Stimulated activated CD4-positive, alpha-beta T cell treated with anti-CD3 and anti-CD28 coated beads, Interleukin-2, amount 100 ng/mL, for 4 hours (primary cell): ENCODE measurements around the gene ST8SIA6.

Experiments
- DNase-seq: peaks from one replicate; pipeline ENCODE4 v3.0.0-alpha.2; 2020; ENCODE audit warnings: low read depth

Gene ST8SIA6

DNA sequence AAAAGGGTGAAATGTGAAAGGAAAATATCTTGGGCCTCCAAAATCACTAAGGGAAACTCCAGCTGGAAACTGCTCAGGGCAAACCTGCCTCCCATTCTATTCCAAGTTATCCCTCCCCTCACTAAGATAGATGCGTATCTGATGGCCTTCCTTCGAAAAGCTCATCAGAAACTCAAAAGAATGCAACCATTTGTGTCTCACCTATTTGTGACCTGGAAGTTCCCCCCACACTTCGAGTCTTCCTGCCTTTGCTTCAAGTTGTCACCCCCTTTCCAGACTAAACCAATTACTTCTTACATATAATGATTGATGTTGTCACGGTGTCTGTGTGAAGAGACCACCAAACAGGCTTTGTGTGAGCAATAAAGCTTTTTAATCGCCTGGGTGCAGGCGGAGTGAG, 69.3 kb downstream of the ST8SIA6 start:
- no peak for DNase-seq

DNA sequence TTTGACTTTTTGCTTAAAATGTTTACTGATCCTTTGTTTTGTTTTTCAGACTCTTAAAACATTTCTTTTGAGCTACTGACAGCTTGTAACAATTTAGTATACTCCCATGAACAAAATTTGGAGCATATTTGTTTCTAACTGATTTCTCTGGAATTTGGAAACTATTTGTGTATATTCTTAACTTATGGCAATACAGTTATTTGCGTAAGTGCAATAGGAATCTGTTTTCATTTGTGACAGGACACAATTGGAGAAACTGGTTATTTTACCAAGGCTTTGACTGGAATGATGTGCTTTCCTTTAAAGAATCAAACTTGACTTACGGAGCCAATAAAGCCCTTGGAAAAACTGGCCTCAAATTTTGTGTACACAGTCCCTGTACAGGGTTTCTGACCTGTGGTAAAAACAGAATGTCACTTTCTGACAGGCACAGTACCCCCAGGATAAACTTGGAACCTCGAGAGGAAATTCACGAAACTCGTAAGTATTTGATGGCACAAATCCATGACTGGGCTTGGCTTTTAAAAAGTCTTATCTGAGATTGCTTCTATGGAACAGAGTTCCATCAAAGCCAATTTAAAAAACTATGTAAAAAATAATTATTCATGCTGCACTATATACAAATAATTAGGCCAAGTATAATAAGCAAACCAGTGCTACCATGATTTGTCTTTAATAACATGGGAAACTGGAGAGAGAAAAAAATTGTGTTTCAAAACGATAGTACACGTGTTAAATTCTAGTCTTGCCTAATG, 70.4 kb downstream of the ST8SIA6 start:
- no peak for DNase-seq

GRCh38 chr10:17381502-17382142, 72.8 kb downstream of the ST8SIA6 start:
- DNase-seq, result no peak

DNA sequence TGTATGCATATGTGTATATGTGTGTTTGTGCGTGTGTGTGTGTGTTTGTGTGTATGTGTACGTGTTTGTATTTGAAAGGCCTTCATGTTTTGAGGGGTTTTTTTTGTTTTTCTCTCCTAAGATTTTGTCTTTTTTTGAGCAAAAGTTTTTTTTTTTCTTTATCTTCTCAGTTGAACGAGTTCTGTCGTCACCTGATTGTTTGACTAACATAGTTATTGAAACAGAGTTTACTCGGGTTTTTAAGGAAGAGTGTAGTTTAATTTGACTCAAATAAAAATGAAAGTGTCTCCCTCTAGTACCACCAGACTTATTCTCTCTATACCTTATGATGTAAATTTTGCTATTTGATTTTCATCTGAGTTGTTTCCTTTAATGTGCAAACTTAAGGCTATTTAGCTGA, 73.5 kb downstream of the ST8SIA6 start:
- no peak for DNase-seq

DNA sequence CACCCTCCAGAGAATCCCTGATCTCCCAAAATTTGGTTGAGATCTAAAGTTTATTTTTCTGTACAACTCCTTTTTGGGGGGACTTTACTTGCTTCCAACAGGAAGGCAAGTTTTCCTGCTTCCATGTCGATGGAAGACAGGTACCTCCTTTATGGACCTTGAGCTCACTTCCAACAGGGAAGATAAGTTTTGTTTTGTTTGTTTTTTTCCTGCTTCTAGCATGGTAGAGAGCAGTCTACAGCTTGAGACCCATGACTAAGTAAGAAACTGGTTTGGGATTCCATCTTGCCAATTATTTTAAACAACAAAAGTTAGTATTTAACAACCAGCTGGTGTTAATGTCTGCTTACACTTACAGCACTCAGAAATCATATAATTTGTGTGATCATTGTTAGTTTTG, 74.4 kb downstream of the ST8SIA6 start:
- DNase-seq, result no peak

DNA sequence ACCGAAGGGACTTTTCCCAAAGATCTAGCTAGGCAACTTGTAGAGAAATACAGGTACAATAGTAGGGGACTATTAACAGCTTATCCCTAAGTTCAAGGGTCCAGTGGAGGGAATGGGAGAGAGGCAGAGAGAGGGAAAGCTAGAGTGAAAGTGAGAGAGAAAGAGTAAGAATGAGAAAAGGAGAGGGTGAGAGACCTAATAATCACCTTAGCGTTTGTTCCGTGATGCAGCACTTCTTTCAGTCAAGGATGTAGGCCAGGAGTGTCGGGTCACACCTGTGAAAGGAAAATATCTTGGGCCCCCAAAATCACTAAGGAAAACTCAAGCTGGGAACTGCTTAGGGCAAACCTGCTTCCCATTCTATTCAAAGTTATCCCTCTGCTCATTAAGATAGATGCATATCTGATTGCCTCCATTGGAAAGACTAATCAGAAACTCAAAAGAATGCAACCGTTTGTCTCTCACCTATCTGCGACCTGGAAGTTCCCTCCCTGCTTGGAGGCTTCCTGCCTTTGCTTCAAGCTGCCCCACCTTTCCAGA, 75.2 kb downstream of the ST8SIA6 start:
- no peak for DNase-seq

- DNase-seq, result peak; percentile 7
Measured at GRCh38 chr10:17375936-17376584, 78.3 kb downstream of the ST8SIA6 start.

DNA sequence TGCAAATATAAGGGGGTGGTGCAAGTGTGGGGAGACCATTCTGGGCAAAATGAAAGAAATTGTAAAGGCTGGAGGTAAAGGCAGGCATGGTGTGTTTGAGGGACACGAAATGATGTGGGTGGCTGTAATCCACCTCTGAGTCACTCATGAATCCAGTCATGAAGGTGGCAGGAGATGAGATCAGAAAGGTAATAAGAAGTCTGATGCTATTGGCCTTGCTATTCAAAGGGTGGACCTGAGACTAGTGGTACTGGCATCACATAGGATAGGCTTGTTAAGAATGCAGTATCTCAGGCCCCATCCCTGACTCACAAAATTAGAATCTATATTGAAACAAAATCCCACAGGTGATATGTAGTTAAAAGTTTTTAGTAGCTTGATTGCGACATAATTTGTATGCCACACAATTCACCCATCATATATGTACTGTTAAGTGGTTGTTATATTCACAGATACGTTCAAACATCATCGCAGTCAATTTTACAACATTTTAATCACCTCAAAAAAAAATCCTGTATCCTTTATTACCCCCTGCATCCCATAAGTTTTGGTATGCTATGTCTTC, 85.6 kb downstream of the ST8SIA6 start:
- no peak for DNase-seq

GRCh38 chr10:17366705-17367104, 87.7 kb downstream of the ST8SIA6 start:
- no peak for DNase-seq

DNA sequence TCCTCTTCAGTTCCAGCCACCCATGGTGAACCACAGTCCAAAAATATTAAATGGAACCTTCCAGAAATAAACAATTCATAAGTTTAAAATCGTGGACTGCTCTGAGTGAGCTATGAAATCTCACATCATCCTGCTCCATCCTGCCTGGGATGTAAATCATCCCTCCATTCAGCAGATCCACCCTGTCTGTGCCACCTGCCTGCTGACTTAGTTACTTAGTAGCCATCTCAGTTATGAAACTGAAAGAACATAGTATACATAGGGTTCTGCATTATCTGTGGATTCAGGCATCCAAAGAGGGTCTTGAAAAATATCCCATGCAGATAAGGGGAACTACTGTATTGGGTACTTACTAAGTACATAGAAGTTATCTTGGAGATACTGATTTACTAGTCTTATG, 89.0 kb downstream of the ST8SIA6 start:
- DNase-seq, result no peak

- no peak for DNase-seq
Measured at GRCh38 chr10:17358461-17358860, 95.9 kb downstream of the ST8SIA6 start.

DNA sequence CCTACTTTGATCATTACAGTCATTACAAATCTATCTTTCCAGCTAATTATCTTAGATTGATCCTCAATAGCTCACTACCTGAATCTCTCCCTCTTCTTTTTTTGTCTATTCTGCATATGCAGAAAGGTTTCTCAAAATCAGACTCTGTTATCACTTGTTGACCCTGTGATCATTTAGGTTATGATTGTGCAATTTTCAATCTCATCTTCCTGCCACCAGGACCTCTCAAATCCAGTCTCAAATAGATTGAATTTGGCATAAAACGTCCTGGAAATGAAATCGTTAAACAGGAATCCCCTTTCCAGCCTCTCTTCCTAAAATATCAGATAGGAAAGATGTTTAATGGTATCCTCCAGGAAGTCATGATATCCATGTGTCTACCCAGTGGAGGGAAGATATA, 96.6 kb downstream of the ST8SIA6 start:
- no peak for DNase-seq

- no peak for DNase-seq
Measured at GRCh38 chr10:17356820-17357219, 97.6 kb downstream of the ST8SIA6 start.

GRCh38 chr10:17354781-17355180, 99.6 kb downstream of the ST8SIA6 start:
- no peak for DNase-seq

- DNase-seq, result no peak
Measured at GRCh38 chr10:17353568-17354300, 100.7 kb downstream of the ST8SIA6 start.

- DNase-seq, result no peak
Measured at GRCh38 chr10:17352583-17352982, 101.8 kb downstream of the ST8SIA6 start.

DNA sequence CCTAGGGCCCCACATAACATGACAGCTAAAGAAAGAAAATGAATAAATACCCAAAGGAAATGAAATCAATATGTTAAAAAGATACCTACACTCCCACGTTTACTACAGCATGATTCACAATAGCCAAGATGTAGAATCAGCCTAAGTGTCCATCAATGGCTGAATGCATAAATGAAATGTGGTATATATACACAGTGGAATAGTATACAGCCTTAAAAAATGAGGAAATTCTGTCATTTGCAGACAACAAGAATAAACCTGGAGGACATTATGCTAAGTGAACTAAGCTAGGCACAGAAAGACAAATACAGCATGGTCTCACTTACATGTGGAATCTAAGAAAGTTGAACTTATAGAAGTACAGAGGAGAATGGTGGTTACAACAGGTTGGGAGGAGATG, 102.9 kb downstream of the ST8SIA6 start:
- DNase-seq, result no peak

DNA sequence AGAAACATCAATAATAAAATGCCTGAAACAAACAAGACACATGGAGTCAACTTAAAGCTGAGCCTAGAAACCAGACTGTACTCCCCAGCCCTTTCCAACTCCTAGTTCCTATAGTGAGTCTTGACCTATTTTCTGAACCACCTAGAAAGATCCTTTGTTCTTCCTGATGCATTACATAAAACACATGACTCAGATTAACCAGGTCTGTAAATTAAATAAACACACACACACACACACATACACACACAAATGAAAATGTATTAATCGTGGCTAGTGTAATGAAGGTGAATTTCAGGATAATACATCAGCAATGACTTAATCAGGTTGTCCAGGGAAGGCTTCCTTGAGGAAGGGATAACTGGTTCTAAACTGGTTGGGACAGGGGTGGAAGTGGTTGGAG, 104.7 kb downstream of the ST8SIA6 start:
- DNase-seq, result no peak

- no peak for DNase-seq
Measured at GRCh38 chr10:17348501-17349349, 105.7 kb downstream of the ST8SIA6 start.

- no peak for DNase-seq
Measured at GRCh38 chr10:17348011-17348500, 106.3 kb downstream of the ST8SIA6 start.

DNA sequence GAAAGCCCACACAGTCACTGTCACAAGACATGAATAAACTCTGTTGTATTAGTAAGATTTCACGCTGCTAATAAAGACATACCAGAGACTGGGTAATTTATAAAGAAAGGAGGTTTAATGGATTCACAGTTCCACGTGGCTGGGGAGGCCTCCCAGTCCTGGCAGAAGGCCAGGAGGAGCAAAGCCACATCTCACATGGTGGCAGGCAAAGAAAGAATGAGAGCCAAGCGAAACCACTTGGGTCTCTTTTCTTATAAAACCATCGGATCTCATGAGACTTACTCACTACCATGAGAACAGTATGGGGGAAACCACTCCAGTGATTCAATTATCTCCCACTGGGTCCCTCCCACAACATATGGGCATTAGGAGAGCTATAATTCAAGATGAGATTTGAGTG, 110.2 kb downstream of the ST8SIA6 start:
- DNase-seq, result no peak
